Stimulated activated CD4-positive, alpha-beta T cell treated with anti-CD3 and anti-CD28 coated beads, Interleukin-4, amount 100 ng/mL, for 1 hour (primary cell): Measurements from ENCODE around the gene ZNF394.

Experiments
- DNase-seq: peaks from one replicate; pipeline ENCODE4 v3.0.0-alpha.2; 2020

Gene ZNF394

GRCh38 chr7:99447943-99448342, 52.1 kb downstream of the ZNF394 start:
- DNase-seq, result no peak

- DNase-seq, result no peak
Measured at GRCh38 chr7:99446096-99446495, 54.0 kb downstream of the ZNF394 start.
